ENCODE measurements around the gene TNFRSF6B.

DNA sequence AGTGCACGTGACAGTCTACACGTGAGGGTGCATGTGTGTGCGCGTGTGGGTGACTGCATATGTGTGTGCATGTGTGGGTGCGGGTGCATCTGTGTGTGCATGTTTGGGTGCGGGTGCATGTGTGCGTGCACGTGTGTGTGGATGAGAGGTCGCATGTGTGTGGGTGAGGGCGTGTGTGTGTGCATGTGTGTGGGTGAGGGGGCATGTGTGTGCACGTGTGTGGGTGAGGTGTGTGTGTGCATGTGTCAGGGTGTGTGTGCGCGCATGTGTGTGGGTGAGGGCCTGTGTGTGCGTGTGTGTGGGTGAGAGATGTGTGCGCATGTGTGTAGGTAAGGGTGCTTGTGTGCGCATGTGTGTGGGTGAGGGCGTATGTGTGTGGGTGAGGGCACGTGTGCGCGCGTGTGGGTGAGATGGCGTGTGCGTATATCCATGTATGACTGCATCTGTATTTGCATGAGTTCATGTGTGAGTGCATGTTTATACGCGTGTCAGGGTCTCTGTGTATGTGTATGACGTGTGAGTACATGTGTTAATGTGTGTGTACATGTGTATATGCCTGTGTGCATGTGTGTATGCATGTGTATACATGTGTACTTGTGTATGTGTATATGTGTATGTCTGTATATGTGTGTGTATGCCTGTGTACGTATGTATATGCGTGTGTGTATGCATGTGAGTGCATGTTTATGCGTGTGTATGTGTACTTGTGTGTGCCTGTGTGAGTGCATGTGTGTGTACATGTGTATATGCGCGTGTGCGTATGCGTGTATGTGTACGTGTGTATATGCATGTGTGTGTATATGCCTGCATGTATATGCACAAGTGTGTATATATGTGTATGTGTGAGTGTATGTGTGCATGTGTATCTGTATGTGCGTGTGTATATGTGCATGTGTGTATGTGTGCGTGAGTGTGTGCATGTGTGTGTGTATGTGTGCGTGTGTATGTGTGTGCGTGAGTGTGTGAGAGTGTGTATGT lies 36.0 kb downstream of the TNFRSF6B start:
- TF ChIP-seq EZH2 (IDR thresholded peaks at IDR 0.05; ENCODE audit: borderline replicate concordance, low read depth, low read length, severe bottlenecking) (no peak), POLR2A (IDR thresholded peaks at IDR 0.05; ENCODE audit: low read depth, low read length) (no peak), POLR2AphosphoS5 (IDR thresholded peaks at IDR 0.05; ENCODE audit: insufficient read depth, low read depth, low read length) (no peak)
- TF ChIP-seq, protein P1, sequence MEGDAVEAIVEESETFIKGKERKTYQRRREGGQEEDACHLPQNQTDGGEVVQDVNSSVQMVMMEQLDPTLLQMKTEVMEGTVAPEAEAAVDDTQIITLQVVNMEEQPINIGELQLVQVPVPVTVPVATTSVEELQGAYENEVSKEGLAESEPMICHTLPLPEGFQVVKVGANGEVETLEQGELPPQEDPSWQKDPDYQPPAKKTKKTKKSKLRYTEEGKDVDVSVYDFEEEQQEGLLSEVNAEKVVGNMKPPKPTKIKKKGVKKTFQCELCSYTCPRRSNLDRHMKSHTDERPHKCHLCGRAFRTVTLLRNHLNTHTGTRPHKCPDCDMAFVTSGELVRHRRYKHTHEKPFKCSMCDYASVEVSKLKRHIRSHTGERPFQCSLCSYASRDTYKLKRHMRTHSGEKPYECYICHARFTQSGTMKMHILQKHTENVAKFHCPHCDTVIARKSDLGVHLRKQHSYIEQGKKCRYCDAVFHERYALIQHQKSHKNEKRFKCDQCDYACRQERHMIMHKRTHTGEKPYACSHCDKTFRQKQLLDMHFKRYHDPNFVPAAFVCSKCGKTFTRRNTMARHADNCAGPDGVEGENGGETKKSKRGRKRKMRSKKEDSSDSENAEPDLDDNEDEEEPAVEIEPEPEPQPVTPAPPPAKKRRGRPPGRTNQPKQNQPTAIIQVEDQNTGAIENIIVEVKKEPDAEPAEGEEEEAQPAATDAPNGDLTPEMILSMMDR (IDR thresholded peaks at IDR 0.05; ENCODE audit: extremely low read depth in 1 of 2, insufficient read depth in 1 of 2, low read depth in 1 of 2, low read length in 2 of 2), result no peak
